Stimulated activated CD4-positive, alpha-beta T cell treated with anti-CD3 and anti-CD28 coated beads, Interleukin-12 subunit alpha, Interleukin-12 subunit beta, amount 100 ng/mL, for 48 hours (primary cell): Measurements from ENCODE around the gene SMURF2.
"Not testable (repeated sequence)": the region's sequence is repeated elsewhere in the genome, so short reads cannot be mapped to it uniquely, and the experiment has no call there.

Experiments used
- DNase-seq, 3 donors: peaks; one replicate each; pipeline ENCODE4 v3.0.0-alpha.2; 2020; ENCODE audit warnings: low read depth in 2 of 3, low spot score in 1 of 3

The SMURF2 gene

DNA sequence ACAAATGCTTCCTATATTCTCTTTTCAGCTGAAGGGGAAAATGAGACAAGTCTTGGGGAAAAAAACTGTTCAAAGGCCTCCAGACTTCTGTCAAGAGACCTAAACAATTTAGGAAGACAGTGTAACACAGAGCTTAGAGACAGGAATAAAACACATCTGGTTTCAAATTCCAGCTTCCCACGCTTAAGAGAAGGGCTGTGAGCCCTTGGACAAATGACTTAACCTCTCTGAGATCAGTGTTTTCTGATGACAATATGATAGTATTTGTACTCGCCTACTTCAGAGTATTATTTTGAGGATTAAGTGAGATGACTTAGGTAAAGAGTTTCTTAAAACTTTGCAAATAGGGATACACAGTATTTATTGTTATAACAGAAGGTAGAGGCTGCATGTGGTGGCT, 29.5 kb downstream of the SMURF2 start:
- no peak for DNase-seq

DNA sequence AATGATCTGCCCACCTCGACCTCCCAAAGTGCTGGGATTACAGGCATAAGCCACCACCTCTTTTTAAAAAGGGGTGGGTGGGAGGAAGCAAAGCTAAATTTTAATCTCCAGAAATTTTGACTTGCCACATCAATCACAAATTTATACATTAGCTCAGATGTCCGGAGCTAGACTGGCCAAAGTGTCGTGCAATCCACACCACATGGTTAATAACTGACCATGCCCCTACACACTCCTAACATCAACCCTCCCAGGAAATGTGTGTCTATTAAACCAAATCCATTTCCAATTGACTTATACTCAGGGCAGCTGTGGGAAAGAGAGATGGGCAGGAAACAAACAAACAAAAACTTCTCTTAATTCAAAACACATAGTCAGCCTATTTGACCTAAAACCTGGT, 29.9 kb downstream of the SMURF2 start:
- no peak for DNase-seq

DNA sequence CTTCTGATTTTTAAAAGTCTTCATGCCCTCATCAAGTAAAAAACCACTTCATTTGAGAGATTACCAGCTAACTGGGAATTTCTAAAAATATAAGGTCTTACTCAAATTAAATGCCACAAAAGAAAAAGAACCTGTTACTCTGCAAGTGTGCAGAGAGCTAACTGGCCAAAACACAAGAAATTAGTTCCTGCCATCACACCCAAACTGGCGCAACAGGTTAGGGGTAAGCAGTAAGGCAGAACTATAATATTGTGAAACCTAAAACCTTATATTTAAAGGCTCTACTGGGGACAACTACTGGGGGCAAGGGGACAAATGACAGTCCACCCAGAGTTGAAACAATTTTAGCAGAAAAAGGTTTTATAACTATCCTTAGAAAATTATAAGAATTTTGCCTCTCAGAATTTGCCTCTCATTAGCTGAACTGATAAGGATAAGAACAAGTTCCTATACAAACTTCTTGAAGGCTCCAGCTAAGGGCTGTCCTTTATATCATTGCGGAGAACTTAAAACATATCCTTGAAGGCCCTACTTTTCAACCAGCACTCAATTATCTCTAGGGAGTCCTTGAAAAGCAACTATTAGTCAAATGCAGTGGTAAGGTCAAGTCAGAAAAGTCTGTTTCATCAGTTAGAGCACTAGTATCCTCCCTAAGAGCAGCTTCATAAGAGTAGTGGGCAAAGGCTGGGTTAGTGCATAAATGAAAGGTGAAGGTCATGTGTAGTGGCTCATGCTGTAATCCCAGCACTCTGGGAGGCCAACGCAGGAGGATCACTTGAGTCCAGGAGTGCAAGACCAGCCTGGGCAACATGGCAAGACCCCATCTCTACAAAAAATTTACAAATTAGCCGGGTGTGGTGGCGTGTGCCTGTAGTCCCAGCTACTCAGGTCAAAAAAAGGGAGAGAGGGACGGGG, 31.5 kb downstream of the SMURF2 start:
- no peak for DNase-seq

DNA sequence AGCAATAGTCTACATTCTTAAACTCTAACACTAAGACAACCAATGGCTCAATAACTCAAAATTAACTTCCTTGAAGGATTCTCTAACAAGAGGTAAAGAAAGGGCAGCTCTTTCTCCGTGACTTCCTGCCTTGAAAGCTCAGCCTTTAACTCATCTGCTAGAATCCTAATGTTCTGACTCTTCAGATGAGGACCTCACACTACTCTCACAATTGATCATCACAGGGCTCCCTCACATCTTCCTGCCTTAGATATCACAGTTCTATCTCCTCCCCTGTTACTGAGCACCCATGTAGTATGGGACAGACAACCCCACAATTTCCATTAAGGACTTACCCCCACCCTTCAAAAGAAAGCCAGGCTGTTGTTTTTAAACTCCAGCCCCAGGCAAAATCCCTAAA, 33.5 kb downstream of the SMURF2 start:
- DNase-seq, result no peak

GRCh38 chr17:64627797-64628196, 34.3 kb downstream of the SMURF2 start:
- DNase-seq, result no peak

DNA sequence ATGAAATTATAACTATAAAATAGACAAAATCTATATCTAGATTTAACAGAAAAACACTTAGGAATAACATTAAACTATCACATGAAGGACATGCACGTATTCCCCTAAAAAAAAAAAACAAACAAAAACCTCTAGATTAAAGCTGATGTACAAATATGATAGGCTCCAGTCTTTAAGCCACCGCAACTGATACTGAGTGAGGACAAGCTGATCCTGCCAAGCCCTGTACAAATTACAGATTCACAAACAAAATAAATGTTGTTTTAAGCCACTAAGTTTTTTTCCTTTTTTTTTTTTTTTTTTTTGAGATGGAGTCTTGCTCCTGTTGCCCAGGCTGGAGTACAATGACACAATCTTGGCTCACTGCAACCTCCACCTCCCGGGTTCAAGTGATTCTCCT, 35.3 kb downstream of the SMURF2 start:
- DNase-seq, result no peak

DNA sequence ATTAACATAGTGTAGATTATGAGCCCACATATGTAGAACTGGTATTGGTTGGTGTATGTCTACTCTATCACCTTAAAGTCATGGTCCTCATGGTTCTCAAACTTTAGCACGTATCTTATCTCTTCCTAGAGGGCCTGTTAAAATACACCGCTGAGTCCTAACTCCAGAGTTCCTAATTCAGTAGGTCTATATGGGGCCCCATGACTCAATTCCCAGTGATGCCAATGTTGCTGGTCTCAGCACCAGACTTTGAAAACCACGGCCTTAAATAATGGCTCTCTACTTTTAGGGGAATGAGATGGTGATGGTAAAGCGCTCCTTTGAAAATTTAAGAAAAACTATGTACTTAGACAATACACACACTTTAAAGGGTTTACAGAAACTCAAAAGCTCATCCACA, 36.6 kb downstream of the SMURF2 start:
- DNase-seq, result no peak

DNA sequence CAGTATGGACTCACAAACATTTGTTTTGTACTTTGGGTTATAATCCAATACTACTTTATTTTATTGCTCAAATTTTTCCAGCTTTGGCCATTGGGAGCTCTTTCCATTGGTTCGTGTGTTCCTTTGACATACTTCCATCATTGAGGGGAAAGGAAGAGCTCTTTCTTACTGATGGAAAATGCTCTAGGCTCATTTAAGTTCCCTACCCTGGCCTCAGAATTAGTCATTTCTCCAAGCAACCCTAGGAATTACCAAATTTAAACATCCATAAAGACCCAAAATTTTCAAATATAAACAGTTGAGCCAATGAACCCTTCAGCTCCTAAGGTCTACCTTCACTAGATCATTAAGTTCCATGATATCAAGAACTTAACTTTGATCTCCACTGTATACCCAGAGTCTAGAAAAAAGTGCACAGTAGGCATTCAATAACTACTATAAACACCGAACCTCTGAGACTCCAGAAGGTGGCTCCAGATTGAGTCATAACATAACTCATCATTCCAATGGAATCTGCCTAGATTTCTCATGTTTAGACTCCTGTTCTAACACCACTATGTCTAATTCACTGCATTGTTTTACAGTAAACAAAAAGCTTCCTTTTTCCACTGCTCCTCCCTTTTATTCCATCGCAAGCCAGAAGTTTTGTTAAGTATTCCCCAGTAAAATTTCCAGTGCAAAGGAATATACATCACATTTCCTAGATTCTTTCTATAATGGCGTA, 39.0 kb downstream of the SMURF2 start:
- no peak for DNase-seq

DNA sequence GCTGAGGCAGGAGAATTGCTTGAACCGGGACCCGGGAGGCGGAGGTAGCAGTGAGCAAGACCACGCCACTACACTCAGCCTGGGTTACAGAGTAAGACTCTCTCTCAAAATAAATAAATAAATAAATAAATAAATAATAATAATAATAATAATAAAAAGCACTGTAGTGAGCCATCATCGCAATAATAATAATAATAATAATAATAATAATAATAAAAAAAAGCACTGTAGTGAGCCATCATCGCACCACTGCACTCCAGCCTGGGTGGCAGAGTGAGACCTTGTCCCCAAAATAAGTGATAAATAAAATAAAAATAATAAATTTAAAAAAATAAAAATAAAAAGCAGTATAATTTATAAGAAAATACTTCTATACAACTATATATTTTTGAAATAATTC, 40.3 kb downstream of the SMURF2 start:
- DNase-seq, result no peak

DNA sequence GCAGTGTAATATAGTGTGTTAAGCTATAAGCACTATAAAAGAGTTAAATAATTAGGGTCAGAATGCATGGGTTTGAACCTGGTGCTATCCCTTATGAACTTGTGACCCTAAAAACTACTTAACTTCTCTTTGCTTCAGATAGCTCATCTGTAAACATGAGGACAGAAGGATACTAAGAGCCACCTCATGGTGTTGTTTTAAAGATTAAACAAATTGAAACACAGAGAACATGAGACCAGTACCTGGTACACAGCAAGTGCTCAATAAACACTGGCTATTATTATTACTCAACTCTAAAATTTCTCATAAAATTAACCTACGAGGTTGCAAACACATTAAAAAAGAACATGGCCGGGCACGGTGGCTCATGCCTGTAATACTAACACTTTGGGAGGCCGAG, 43.3 kb downstream of the SMURF2 start:
- no peak for DNase-seq

GRCh38 chr17:64617125-64617780, 44.9 kb downstream of the SMURF2 start:
- no peak for DNase-seq

GRCh38 chr17:64615028-64615677, 47.0 kb downstream of the SMURF2 start:
- no peak for DNase-seq

DNA sequence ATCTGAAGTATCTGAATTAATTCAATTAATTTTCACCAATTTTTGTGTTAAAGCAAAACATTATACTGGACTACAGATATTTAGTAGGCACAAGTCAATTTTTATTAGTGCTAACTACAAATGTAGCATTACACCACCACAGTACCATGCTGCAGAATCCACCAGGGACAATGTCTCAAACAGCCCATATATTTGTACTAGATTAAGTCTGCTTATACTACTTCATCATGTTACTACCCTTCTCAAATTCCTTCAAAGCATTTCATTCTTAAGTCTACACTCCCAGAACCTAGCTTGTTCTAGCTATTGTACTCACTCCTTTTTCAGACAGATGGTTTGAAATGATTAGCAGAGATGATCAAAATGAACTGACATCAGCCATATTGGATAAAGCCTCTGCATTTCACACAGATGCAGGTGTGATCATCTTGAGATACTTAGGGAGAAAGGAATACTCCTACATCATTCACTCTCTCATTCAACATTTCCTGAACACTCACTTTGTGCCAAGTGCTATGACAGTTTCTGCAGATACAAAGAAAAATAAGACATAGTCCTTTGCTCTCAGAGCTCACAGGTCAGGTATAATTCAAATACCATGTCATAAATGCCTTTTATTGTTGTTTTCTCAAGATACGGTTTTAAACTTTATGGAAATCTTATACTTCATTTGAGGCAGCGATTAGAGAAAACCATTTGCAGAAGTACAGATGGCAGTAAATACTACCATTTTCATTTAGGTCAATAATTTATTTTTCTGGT, 47.7 kb downstream of the SMURF2 start:
- no peak for DNase-seq

- no peak for DNase-seq
These were observed 50.7 kb downstream of the SMURF2 start for GRCh38 chr17:64611369-64611768.

- not testable (repeated sequence) for DNase-seq
These were observed 51.9 kb downstream of the SMURF2 start for GRCh38 chr17:64610244-64610643.

DNA sequence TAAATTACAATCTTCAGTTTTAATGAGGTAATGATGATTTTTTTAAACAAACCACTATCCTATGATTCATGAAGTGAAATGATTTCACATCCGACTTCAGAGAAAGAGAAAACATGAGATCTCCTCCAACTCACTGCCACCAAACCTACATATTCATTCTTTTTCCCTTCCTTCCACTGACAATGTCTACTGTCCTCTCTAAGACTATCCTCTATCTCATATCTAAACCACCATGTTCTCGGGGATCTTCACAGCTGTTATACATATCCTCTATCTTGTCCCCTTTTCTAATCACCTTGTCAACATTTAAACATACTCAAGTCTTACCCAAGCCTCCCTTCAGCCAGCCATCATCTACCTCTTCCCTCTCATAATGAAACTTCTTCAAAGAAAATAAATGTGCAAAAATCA, 53.5 kb downstream of the SMURF2 start:
- DNase-seq, result no peak

GRCh38 chr17:64607862-64608565, 54.1 kb downstream of the SMURF2 start:
- DNase-seq, result no peak

GRCh38 chr17:64604532-64604931, 57.6 kb downstream of the SMURF2 start:
- not testable (repeated sequence) for DNase-seq

- DNase-seq, result no peak
These were observed 58.1 kb downstream of the SMURF2 start for GRCh38 chr17:64603987-64604386.

DNA sequence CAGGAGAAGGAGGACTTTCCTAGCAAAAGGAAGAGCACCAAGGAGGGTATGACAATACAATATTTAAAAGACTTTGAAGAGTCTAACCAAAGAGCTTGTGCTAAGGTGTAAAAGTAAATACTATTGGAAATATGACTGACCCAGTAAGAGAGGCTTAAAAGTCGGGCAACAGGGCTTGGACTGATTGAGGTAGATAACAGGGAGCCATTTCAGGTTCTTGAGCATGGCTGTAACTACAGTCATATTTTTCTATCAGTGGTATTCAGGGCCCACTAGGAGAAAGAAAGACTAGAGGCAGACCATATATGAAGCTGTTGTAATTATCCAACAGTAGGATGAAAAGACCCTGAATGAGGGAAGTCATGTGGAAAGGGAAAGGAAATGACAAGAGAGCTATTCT, 62.3 kb downstream of the SMURF2 start:
- DNase-seq, result no peak
